ENCODE data around the gene SYNDIG1. TPM values are rescaled to one million over a fixed set of nuclear protein-coding genes. Genes with fewer than 3 reads are reported as not detected.

Gene SYNDIG1
- total RNA-seq, 1 experiment from 2014 or later = 1.1 TPM

- DNase-seq (ENCODE audit: low read depth) = no peak
Measured at GRCh38 chr20:24630486-24631172, 161.2 kb downstream of the SYNDIG1 start.

DNA sequence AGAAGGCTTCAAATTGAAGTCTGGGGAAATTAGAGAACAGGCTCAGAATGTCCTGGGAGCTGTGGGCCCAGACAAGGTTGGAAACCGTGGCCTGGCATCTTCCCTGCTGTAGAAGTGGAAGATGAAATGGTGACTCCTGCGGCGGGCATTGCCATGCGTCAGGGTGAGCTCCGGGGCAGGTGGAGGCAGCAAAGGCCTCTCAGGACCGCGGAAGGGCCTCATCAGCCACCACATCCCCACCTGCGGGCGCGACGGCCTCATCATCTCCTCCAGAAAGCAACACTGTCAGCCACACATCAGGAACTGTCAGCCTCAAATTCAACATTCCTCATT is 161.7 kb downstream of the SYNDIG1 start:
- DNase-seq (ENCODE audit: low read depth) = no peak

- DNase-seq (ENCODE audit: low read depth) = no peak
Measured at GRCh38 chr20:24632581-24632980, 163.2 kb downstream of the SYNDIG1 start.

DNA sequence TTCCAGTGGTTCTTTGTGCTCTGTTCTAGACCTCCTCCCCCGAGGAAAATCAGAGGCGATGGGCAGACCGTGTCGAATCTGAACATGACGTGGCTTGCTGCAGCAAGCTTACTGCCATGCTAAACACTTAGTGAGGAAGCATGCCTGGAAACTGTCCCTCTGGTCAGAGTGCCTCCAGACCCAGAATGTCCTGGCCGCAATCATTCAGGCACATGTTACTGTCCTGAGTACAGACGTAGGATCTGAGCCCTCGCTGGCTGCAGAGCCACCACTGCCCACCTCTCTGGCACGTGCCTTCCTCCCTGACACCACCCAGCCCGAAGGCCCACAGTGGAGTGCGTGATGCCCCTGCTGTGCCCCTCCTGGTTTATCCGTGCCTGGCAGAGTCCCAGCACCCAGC is 163.6 kb downstream of the SYNDIG1 start:
- DNase-seq (ENCODE audit: low read depth) = no peak

GRCh38 chr20:24633521-24633920 is 164.1 kb downstream of the SYNDIG1 start:
- DNase-seq (ENCODE audit: low read depth) = no peak

DNA sequence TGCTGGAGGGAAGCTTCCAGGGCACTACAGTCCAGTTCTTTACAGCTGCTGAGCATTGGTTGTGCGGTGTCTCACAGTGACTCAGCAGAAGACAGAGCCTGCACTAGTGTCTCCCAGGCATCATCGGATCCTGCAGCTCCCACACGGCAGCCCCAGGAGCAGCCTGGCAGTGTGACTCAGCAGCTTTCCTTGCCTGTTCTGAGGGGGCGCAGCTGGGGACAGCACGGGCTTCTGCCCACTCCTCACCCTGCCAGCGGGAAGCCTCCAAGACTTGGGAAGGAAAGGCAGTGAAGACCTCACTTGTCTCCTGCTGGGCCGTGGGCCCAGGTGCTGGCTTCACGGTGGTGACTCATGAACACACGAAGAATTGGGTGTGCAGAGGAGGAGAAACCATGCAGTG is 165.4 kb downstream of the SYNDIG1 start:
- DNase-seq (ENCODE audit: low read depth) = peak; percentile 90

GRCh38 chr20:24636626-24637025 is 167.2 kb downstream of the SYNDIG1 start:
- no peak for DNase-seq (ENCODE audit: low read depth)

- DNase-seq (ENCODE audit: low read depth) = no peak
Measured at GRCh38 chr20:24637087-24637486, 167.7 kb downstream of the SYNDIG1 start.

DNA sequence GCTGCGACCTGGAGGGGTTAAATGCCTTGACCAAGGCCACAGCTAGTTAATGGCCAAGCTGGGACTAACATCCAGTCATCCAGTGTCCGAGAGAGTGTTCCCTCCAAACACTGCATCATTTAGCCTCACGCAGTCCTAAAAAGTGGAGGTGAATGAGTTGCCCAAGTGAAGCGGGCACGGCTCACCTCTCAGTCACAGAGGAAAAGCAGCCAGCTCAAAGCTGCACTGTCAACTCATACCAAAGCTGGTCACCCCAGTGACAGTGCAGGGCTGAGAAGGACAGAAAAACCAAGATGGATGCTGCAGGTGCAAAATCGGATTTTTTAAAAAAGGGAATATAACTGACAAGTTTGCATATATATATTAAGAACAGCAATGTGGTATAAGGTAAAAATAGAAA is 168.5 kb downstream of the SYNDIG1 start:
- DNase-seq (ENCODE audit: low read depth) = no peak

DNA sequence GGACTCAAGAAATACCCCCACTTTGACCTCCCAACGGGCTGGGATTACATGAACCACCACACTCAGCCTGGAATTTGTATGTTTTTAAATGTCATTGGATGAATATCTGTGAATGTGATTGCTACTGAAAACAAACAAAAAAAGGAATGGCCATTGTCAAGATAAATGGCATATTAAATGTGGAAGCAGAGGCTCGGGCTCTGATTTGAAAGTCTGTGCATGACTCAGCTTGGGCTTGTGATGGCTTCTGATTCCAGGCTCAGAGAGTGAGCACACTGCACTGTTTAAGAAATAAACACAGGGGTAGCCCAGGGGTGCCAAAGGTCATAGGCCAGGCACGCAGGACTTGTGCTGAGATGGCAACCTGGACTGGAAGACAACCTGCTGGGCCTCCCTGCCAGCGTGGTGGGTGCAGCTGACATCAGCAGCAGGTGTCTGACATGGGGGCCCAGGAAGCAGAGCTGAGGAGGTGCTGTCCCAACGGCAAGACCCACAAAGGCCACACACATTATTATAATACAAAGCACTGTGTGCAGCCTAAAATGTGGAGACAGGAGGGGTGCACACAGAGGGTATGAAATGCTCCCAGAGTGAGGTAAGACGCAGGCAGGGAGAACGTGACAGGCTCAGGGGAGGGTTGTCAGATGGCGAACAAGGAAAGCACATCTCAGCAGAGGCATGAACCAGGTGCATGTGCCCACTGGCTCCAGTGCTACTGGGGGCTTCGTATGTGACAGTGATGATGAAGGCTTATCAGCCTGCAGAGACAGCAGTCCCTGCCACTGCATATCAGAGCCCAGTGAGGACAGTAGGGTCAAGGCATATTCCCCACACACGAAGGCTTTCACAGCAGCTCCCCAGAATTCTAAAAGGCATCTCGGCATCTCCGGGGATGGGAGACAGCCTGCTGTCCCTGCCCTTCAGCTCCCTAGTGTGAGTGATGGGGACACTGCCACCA is 169.4 kb downstream of the SYNDIG1 start:
- no peak for DNase-seq (ENCODE audit: low read depth)

GRCh38 chr20:24640276-24640675 is 170.8 kb downstream of the SYNDIG1 start:
- DNase-seq (ENCODE audit: low read depth) = no peak

DNA sequence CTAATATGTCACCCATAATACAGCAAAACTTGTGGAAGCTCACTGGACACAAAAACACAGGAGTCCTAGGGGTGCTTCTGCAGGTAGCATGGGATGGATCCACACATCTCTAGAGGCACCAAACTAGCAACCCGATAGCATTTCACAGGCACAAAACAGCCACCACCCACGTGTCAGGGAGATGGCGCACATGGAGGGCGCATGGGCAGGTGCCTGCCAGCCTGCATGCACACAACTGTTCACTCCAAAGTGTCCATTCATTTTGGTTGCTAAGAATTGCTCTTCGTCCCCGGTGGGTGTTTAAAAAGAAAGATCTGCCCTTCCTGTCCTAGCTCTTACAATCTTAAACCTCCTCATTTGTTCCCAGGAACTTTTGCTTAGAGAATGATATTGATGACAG is 171.3 kb downstream of the SYNDIG1 start:
- no peak for DNase-seq (ENCODE audit: low read depth)

- no peak for DNase-seq (ENCODE audit: low read depth)
Measured at GRCh38 chr20:24643731-24644626, 174.6 kb downstream of the SYNDIG1 start.

- DNase-seq (ENCODE audit: low read depth) = no peak
Measured at GRCh38 chr20:24646321-24646720, 176.9 kb downstream of the SYNDIG1 start.

DNA sequence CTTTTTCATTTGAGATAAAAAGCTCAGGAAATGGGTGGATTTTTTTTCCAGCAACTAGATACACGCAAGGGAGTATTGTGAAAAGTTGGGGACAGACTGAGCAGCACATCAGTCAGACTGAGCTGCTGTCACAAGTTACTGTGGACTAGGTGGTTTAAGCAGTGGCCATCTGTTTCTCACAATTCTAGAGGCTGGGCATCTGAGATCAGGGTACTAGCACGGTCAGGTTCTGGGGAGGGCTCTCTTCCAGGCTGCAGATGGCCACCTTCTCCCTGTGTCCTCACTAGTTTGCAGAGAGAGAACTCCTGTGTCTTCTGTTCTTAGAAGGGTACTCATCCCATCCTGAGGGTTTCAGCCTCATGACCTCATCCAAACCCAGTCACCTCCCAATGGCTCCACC is 178.3 kb downstream of the SYNDIG1 start:
- no peak for DNase-seq (ENCODE audit: low read depth)

- no peak for DNase-seq (ENCODE audit: low read depth)
Measured at GRCh38 chr20:24648481-24648880, 179.1 kb downstream of the SYNDIG1 start.

DNA sequence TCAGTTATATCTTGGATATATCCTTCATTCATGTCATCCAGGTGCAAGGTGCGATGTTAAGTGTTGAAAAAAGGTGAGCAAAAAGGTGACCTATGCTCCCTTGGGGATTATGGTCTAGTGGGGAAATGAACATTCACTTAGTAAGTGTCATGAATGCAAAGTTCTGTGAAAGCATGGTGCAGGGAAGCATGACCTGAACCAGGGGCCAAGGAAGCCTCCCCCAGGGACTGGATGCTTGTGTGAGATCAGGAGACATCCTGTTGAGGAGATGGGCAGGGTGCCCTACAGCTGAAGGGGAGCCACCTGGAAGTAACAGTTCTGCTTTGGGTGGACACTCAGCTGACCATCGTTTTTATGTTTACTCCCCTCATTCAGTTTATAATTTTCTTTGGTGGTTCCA is 179.5 kb downstream of the SYNDIG1 start:
- DNase-seq (ENCODE audit: low read depth) = no peak

DNA sequence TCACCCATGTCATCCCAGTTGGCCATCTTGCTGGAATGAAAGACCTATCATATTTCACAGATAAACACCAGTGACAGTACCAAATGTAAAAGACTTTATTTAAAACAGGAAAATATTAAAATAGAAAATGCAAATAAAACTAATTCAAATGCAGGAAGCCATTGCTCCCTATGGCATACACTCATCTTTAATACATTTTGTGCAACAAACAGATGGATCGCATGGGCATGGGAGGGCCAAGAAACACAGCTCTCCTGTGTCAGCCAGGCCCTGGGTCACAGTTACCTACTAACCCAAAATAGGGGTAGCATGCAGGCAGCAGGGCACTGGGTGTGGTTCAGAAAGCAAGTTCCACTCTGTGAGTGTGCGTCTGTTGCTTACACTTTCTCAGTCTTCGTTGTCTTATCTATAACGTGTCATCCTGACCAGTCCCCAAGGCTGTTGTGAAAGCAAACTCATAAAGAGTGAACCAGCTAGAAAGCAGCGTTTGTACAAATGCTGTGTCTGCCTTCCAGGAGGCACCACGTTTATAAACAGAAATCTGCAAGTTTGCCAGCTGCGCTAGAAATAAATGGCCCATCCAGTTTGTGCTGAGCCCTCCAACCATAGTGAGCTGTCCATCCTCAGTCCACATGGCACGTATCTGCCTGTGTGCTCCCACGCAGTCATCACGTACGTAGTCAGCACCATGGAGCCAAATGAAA is 180.5 kb downstream of the SYNDIG1 start:
- DNase-seq (ENCODE audit: low read depth) = no peak

DNA sequence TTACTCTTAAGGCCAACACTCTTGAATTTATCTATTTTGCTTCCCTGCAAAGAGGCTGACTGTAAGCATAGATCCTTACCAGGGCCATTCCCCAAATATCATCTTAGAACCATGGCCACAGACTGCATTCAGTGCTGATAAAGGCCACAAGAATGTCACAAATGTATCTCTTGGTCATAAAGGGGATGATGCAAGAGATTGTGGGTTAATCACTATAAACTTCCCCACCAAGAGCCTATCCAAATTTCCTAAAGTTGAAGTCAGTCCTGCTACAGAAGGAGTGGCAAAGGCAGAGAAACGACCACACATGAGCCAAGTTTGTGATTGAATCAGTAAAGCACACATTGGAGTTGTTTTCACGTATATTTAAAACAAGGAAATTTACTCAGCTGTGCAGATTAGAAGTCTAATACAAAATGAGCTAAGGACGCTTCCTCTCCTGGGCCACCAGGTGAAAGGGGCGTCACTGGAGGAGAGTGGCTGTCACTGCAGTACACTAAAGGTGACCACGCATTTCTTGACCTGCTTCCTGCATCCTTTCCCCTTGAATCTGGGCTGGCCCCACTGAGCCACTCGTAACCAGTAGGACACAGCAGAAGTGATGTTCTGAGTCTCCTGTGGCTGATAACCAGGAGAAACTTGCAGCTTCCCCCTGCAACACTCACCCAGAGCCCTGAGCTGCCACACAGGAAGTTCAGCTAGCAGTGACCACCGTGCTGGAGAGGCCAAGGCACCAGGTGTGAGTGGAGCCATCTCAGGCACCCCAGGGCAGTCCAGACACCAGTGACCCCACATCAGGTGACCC is 181.9 kb downstream of the SYNDIG1 start:
- peak; percentile 77 for DNase-seq (ENCODE audit: low read depth)

DNA sequence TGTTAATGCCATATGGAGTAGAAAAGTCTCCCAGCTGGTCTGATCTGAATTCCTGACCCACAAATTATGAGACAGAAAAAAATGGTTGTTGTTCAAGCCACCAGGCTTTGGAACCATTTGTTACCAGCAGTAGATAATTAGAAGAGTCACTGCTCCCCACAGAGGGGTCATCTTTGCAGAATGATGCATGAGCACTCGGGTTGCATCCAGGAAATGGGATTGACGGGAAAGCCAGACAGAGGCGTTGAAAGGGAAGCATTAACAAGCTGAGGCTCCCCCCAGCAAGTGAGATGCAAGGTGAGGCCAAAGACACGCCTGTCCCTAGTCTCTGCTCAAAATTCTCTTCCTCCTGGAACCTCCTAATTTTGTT is 182.5 kb downstream of the SYNDIG1 start:
- no peak for DNase-seq (ENCODE audit: low read depth)
